NCI-H2171 (cell line): ENCODE data around the gene LGALS4.
"Not testable (repeated sequence)": the region's sequence is repeated elsewhere in the genome, so short reads cannot be mapped to it uniquely, and the experiment has no call there.

Experiments used
- DNase-seq: peaks from one replicate; lab custom pipeline; 2025; lab: John Stamatoyannopoulos, UW

LGALS4 gene

GRCh38 chr19:38795549-38795948 lies 17.2 kb downstream of the LGALS4 start:
- DNase-seq: no peak

GRCh38 chr19:38793671-38794070 lies 19.1 kb downstream of the LGALS4 start:
- no peak for DNase-seq

- peak; percentile 64 for DNase-seq
Measured at GRCh38 chr19:38793177-38793576, 19.6 kb downstream of the LGALS4 start.

GRCh38 chr19:38792250-38793111 lies 20.3 kb downstream of the LGALS4 start:
- no peak for DNase-seq

- DNase-seq: not testable (repeated sequence)
Measured at GRCh38 chr19:38791451-38792064, 21.2 kb downstream of the LGALS4 start.

- DNase-seq: not testable (repeated sequence)
Measured at GRCh38 chr19:38790507-38791403, 22.0 kb downstream of the LGALS4 start.

- DNase-seq: no peak
Measured at GRCh38 chr19:38788478-38789243, 24.1 kb downstream of the LGALS4 start, which contains the start of gene LGALS7B. LGALS7B (plus strand) TSS chr19:38789200; CDS start chr19:38789227, 27 bp downstream.

- no peak for DNase-seq
Measured at GRCh38 chr19:38786572-38787265, 26.0 kb downstream of the LGALS4 start.

- DNase-seq: not testable (repeated sequence)
Measured at GRCh38 chr19:38786061-38786460, 26.7 kb downstream of the LGALS4 start.

GRCh38 chr19:38785187-38785699 lies 27.5 kb downstream of the LGALS4 start:
- no peak for DNase-seq

- no peak for DNase-seq
Measured at GRCh38 chr19:38784224-38784623, 28.5 kb downstream of the LGALS4 start.

GRCh38 chr19:38782212-38782611 lies 30.5 kb downstream of the LGALS4 start:
- DNase-seq: not testable (repeated sequence)

GRCh38 chr19:38781058-38781457 lies 31.7 kb downstream of the LGALS4 start:
- no peak for DNase-seq

GRCh38 chr19:38780443-38780842 lies 32.3 kb downstream of the LGALS4 start:
- DNase-seq: no peak

- no peak for DNase-seq
Measured at GRCh38 chr19:38778733-38779132, 34.0 kb downstream of the LGALS4 start.

GRCh38 chr19:38774181-38774950 lies 38.4 kb downstream of the LGALS4 start:
- DNase-seq: no peak

- DNase-seq: peak; percentile 11
Measured at GRCh38 chr19:38773469-38774177, 39.1 kb downstream of the LGALS4 start, which contains the start of gene LGALS7. LGALS7 (minus strand) TSS chr19:38773517; CDS start chr19:38773492, 25 bp downstream.

- not testable (repeated sequence) for DNase-seq
Measured at GRCh38 chr19:38771569-38771968, 41.2 kb downstream of the LGALS4 start.

GRCh38 chr19:38770949-38771275 lies 41.8 kb downstream of the LGALS4 start:
- not testable (repeated sequence) for DNase-seq
